Hepatocyte (in vitro differentiated cells): ENCODE measurements around the gene NOTCH4.

ENCODE experiments used
- CTCF ChIP-seq: fragments of 200-600 bp; sonication (generic); IDR thresholded peaks from 2 replicates; pipeline ENCODE4 v1.5.1; 2016; ENCODE audit warnings: antibody characterized with exemption, mild to moderate bottlenecking; ENCODE audit not compliant: poor library complexity
- EZH2 ChIP-seq: fragments of 200-600 bp; sonication (generic); IDR thresholded peaks from 2 replicates; pipeline ENCODE4 v1.6.1; 2016; ENCODE audit warnings: antibody characterized with exemption, mild to moderate bottlenecking, borderline replicate concordance
- EZH2phosphoT487 ChIP-seq: fragments of 200-600 bp; sonication (generic); IDR thresholded peaks from one replicate; pipeline ENCODE4 v1.6.1; 2018; ENCODE audit warnings: antibody characterized with exemption, mild to moderate bottlenecking, low read depth, moderate library complexity; ENCODE audit not compliant: unreplicated experiment, severe bottlenecking

DNA sequence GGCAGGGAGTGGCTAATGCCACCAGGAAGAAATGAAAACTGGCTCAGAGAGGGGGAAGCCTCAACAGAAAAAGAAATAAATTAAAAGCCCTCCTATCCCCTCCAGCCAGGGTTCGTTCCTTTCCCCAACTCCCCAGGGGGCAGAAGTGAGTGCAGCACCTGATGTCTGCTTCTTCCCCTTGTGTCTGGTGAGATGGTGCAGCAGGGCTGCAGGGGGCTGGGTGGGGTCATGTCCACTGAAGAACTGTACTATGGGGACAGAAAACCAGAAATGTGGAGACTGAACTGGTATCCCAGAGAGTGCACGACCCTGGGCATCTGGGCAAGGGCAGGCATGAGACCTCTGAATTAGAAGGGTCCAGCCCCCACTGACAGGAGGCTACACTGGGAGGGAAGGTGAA, 55.5 kb downstream of the NOTCH4 start:
- TF ChIP-seq CTCF: no peak
- TF ChIP-seq EZH2: no peak
- no peak for TF ChIP-seq EZH2phosphoT487
